H54 (cell line): ENCODE results near the gene RPS2.
"Not testable (repeated sequence)": the region's sequence is repeated elsewhere in the genome, so short reads cannot be mapped to it uniquely, and the experiment has no call there.

Experiments used
- DNase-seq: peaks from one replicate; pipeline ENCODE4 v3.0.0; 2011; ENCODE audit warnings: low spot score, mixed read lengths; ENCODE audit not compliant: insufficient read length
- FAIRE-seq: peaks from 3 replicates; lab custom pipeline; 2011; peaks lifted over from hg19 to GRCh38; lab: Jason Lieb, UNC
- POLR2A ChIP-seq: IDR thresholded peaks from 2 replicates; pipeline ENCODE4 v1.6.1; 2011; ENCODE audit warnings: low read depth, mild to moderate bottlenecking, low read length

The RPS2 gene

DNA sequence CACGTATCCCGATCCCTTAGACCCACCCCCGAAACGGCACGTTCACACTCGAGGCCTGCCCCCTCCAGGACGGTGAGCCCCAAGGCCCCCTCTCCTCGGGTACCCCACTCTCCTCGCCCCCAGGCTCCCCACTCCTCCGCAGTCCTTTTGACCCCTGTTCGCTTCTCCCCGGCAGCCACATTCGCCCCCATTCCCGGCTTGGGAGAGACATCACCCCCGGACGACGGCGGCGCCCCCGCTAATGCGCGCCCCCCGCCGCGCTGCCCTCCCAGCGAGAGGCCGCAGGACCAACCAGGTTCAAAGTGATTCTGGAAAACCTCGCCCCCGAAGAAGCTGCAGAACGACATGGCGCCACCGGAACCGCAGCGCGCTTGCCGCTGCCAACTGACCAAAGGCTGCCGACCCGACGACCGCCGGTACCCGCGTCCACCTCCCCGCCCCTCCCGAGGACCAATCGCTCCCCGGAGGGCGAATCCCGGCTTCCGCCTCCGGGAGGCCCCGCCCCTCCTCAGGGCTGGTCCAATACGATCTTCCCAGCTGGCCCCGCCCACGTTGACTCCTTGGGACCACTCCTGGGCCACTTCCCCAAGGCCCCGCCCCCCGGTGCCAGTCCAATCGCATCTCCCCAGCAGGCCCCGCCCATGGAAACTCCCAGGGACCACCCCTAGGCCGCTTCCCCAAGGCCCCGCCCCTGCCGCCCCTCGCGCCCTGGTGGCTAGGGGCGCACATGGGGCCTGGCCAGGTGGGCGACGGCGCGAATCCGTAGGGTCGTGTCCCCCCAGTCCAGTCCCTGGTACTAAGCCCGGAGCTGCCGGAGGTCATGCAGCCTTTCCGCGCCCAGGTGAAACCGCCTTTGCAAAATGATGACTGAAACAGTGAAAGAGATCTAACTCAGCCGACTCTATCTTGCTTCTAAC is 21.6 kb downstream of the RPS2 start, which contains the start of gene MSRB1:
Gene MSRB1 (minus strand): TSS at position 390 of the 917 bp plus-strand sequence. CDS start 43 bp downstream, at position 347.
- peak; percentile 67 for FAIRE-seq
- peak; percentile 98 for DNase-seq
- peak; percentile 91 for TF ChIP-seq POLR2A

DNA sequence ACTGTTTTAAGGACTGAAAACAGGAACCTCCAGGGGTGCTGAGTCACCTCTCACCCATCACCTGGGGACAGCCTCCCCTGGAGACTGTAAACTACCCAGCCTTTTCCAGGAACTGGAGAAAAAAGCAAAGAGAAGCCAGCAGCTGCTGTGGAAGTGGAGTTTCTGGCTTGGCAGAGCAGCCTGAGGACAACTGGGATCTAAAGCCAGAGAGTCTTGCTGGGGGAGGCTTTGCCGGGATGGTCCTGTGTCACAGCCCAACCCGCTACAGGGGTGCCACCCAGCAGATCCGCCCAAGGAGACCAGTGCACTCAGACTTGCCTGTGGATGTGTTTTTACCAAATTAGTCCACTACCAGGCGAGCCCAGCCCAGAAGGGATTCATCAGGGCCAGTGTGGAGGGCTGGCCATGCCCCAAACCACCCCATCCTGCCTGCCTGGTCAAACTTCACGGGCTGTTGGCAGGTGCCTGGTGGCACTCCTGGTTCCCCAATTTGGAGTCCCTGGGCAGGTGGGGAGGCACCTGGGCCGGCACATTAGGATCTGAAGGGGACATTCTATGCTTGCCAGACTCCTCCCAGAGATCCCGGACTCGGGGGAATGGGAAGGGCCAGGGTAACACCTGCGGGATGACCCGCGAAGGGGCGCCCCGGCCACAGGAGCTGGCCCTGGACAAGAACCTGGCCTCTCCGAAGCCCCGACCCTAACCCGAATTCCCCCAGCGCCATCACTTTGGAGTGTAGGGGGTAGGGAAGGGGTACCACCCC is 22.4 kb downstream of the RPS2 start:
- DNase-seq (no peak), FAIRE-seq (no peak)
- TF ChIP-seq POLR2A, result no peak

- no peak for TF ChIP-seq POLR2A
- no peak for DNase-seq
- no peak for FAIRE-seq
These were observed 23.2 kb downstream of the RPS2 start for GRCh38 chr16:1941162-1942046.

GRCh38 chr16:1940273-1941161 is 24.1 kb downstream of the RPS2 start:
- DNase-seq, result no peak
- TF ChIP-seq POLR2A, result no peak
- FAIRE-seq, result no peak

GRCh38 chr16:1939833-1940232 is 24.8 kb downstream of the RPS2 start:
- not testable (repeated sequence) for DNase-seq, FAIRE-seq

- FAIRE-seq (no peak), DNase-seq (no peak)
- TF ChIP-seq POLR2A, result no peak
These were observed 25.7 kb downstream of the RPS2 start for GRCh38 chr16:1938910-1939309.

DNA sequence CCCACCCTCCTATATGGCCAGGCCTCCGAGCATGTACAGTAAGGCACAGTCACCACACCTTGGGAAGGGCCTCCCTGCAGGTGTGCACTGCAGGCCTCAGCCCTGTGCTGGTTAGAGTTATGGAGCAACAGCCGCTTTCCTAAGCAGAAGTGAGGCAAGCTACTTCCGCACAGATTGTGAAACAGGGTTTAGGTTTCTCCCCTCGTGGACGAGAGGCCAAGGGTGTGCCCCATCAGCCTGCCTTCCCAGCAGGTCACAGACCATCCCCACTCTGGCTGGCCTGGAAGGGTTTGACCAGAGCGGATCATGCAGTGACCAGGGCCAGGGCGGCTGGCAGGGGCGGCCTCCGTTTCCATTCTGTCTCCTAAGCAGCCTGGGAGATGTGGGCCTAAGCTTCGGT is 26.3 kb downstream of the RPS2 start:
- DNase-seq (no peak), FAIRE-seq (no peak)
- no peak for TF ChIP-seq POLR2A

DNA sequence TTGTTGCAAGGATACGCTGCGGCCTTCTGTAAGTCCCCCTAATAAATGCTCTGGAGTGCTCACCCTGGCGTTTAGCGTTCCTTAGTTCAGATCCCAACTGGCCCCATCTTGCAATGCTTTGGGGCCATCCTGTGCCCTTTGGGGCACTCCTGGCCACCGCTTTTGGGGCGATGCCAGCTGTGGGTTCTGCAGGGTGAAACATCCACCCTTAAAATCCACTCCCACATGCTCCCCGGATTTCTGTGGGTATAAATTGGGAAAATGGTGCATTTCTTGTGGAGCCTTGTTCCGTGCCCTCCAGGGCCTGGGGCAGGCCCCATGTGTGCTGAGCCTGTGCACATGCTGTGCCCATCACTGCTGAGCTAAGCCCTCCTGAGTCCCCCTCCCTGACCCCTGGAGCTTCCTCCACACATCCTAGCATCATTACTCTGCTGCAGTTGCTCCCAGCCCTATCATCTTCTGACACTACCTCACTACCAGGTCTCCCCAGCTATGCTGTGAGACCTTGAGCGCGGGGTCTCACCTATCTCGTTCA is 27.6 kb downstream of the RPS2 start:
- DNase-seq, result no peak
- FAIRE-seq, result no peak
- no peak for TF ChIP-seq POLR2A

DNA sequence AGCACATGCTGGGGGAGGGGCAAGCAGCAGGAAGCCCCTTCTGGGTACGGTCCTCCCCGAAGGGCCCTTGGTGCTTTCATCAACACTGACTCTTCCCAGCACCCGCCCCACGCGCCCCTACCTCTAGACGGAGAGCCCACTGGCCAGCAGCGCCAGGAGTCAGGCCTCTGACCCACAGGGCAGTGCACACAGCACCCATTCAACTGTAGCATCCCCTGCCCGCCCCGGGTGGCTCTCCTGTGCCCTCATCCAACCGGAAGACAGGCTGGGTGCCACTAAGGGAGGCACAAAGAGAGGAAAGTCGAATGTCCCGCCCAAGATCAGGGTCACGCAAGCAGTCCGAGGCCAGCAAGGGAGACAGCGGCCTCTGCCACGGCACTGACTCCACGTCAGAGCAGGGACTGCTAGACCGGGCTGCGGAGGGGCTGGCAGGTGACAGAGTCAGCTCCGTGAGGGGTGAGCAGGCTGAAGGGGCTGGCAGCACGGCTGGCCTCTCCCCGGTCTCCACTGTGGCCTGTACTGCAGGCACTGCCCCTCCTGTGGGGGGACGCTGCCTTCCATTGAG is 31.4 kb downstream of the RPS2 start:
- DNase-seq, result no peak
- FAIRE-seq, result no peak
- no peak for TF ChIP-seq POLR2A

- no peak for TF ChIP-seq POLR2A
- no peak for FAIRE-seq
- DNase-seq, result no peak
These were observed 32.3 kb downstream of the RPS2 start for GRCh38 chr16:1932050-1933028.

DNA sequence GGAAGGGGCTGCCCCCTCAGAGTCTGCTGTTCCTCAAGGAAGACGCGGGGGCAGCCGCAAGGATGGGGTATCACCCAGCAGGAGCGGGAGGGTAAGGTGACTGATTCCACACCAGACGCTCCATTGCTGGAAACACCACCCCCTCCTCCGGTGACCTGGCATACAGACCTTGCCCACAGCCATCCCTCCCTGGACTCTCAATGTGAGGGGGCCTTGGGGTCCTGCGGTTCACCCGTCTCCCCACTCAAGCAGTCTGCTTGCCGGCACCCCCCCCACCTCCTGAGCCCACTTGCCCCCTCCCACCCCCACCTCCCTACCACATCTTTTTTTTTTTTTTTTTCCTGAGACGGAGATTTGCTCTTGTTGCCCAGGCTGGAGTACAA is 34.3 kb downstream of the RPS2 start:
- no peak for DNase-seq
- TF ChIP-seq POLR2A, result no peak
- no peak for FAIRE-seq
